Esophagus squamous epithelium (tissue), 4 donors: ENCODE results near the gene DXO.
"Not testable (repeated sequence)": the region's sequence is repeated elsewhere in the genome, so short reads cannot be mapped to it uniquely, and the experiment has no call there.

ENCODE experiments used
- CTCF ChIP-seq, 6 experiments: fragments of 450-650 bp in 4 of 6; fragments of 200-600 bp in 2 of 6; sonication (generic) in 2 of 6; IDR thresholded peaks; one replicate each; pipeline ENCODE4 v1.5.1; 2016 to 2019; ENCODE audit warnings: antibody characterized with exemption in 6 of 6, mild to moderate bottlenecking in 4 of 6, moderate library complexity in 4 of 6
- POLR2A ChIP-seq, 4 donors: fragments of 450-650 bp; IDR thresholded peaks; one replicate each; pipeline ENCODE4 v1.6.1; 2017; ENCODE audit warnings: antibody characterized with exemption in 4 of 4, mild to moderate bottlenecking in 4 of 4, moderate library complexity in 3 of 4

GRCh38 chr6:32008616-32009015, 36.7 kb upstream of the DXO start:
- TF ChIP-seq POLR2A, CTCF (IDR thresholded peaks at IDR 0.05): not testable (repeated sequence)
